A673 (cell line): ENCODE measurements around the gene MISP3.

Source experiments
- EZH2 ChIP-seq: fragments of 200-600 bp; sonication (generic); IDR thresholded peaks from 2 replicates; pipeline ENCODE4 v1.6.1; 2017; ENCODE audit warnings: borderline replicate concordance, low read depth, mild to moderate bottlenecking, mixed read lengths, antibody characterized with exemption, low read length; ENCODE audit not compliant: poor library complexity, severe bottlenecking
- TF ChIP-seq, protein P1 (sequence below): fragments of 300-800, 200-600 bp; sonication (generic); conservative IDR thresholded peaks from 2 replicates; pipeline ENCODE4 v1.5.1; 2017; ENCODE audit warnings: low read depth, mild to moderate bottlenecking, antibody characterized with exemption, low read length, moderate library complexity, mixed read lengths

DNA sequence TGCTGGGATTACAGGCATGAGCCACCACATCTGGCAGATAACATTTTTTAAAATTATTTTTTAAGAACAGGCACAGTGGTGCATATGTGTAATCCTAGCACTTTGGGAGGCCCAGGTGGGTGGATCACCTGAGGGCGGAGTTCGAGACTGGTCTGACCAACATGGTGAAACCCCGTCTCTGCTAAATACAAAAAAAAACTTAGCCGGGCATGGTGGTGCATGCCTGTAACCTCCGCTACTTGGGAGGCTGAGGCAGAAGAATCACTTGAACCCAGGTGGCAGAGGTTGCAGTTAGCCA, 10.1 kb upstream of the MISP3 start:
- TF ChIP-seq, protein P1, sequence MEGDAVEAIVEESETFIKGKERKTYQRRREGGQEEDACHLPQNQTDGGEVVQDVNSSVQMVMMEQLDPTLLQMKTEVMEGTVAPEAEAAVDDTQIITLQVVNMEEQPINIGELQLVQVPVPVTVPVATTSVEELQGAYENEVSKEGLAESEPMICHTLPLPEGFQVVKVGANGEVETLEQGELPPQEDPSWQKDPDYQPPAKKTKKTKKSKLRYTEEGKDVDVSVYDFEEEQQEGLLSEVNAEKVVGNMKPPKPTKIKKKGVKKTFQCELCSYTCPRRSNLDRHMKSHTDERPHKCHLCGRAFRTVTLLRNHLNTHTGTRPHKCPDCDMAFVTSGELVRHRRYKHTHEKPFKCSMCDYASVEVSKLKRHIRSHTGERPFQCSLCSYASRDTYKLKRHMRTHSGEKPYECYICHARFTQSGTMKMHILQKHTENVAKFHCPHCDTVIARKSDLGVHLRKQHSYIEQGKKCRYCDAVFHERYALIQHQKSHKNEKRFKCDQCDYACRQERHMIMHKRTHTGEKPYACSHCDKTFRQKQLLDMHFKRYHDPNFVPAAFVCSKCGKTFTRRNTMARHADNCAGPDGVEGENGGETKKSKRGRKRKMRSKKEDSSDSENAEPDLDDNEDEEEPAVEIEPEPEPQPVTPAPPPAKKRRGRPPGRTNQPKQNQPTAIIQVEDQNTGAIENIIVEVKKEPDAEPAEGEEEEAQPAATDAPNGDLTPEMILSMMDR = no peak
- no peak for TF ChIP-seq EZH2
